ENCODE data around the gene SLC35A4.
"Not testable (repeated sequence)": the region's sequence is repeated elsewhere in the genome, so short reads cannot be mapped to it uniquely, and the experiment has no call there.

SLC35A4 gene

DNA sequence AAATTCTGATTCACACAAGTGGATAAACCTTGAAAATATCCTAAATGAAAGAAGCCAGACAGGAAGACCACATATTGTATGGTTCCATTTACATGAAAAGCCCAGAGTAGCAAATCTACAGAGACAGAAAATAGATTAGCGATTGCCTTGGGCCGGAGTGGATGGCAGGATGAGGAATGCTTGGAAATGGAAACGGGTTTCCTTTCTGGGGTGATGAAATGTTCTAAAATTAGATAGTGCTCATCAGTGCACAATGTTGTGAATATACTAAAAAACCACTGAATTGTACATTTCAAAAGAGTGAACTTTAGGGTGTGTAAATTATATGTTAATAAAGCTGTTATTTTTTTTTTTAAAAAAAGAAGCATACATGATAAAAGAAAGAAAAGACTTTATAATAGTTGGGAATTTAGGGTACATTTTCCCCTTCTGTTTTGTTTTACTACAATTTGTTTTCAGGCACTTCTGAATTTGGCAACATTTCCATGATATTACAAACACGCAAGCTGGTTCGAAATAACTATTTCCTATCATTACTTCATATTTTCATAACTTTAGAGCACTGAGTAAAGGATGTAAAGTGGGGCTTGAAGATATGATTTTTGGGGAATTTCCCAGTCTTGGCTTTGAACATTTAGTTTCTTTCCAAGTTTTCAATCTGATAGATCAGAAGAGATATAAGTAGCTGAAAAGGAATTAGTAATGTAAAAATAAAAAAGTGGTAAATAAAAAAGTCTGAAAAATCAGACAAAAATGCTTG lies 23.9 kb downstream of the SLC35A4 start:
- TF ChIP-seq, protein P1, sequence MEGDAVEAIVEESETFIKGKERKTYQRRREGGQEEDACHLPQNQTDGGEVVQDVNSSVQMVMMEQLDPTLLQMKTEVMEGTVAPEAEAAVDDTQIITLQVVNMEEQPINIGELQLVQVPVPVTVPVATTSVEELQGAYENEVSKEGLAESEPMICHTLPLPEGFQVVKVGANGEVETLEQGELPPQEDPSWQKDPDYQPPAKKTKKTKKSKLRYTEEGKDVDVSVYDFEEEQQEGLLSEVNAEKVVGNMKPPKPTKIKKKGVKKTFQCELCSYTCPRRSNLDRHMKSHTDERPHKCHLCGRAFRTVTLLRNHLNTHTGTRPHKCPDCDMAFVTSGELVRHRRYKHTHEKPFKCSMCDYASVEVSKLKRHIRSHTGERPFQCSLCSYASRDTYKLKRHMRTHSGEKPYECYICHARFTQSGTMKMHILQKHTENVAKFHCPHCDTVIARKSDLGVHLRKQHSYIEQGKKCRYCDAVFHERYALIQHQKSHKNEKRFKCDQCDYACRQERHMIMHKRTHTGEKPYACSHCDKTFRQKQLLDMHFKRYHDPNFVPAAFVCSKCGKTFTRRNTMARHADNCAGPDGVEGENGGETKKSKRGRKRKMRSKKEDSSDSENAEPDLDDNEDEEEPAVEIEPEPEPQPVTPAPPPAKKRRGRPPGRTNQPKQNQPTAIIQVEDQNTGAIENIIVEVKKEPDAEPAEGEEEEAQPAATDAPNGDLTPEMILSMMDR (IDR thresholded peaks at IDR 0.05; ENCODE audit: low read length, missing control alignments), result no peak
- DNase-seq (ENCODE audit: low read depth), result peak; percentile 71
- H3K4me3 ChIP-seq (replicated peaks; ENCODE audit: low read depth, low read length), result no peak overlapping the region

DNA sequence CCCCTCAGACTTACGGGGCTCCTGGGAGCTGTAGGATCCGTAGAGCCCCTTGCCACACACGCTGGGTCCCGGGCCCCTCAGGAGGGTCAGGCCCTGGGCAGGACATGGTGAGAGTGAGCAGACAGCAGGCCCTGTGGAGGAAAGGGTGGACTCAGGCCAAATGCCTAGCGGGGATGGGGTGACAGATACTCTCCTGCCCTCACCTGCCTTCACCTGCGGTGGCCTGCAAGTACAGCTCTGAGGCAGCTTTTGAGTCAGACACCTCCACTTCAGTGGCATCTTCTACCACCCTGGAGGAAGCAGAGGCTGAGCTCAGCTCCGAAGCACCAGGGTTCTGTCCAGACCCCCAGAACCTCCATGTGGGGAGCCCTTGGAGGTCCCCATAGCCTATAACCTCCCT lies 26.2 kb downstream of the SLC35A4 start:
- H3K4me3 ChIP-seq (replicated peaks; ENCODE audit: low read depth, low read length), result no peak overlapping the region
- no peak for DNase-seq (ENCODE audit: low read depth)
- TF ChIP-seq, protein P1 (IDR thresholded peaks at IDR 0.05; ENCODE audit: low read length, missing control alignments), result no peak

DNA sequence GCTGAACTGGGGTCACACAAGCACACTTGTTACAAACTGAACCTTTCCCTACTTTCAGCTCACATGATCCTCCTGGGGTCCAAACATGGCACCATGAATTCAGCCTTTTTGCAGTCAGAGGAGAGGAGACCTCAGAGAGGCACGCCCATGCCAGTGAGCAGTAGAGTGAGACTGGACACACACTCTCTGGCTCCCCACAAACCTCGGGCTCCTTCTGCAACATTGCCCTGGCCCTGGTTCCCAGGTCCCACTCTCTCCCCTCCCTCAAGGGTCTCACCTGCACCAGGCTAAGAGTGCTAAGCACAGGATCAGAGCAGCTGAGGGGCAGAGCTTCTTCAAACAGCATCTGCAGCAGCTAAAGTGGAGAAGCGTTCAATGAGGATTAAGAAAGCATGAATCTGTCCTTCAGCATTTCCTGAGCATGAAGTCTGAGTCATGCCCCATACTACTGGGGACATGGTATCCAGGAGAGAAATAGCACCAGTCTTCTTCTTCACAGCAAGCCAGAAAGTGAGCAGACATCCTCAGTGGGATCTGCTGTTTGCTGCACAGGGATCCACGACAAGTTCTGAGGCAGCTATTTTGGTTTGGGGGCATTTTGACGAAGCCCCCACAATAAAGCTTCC lies 27.2 kb downstream of the SLC35A4 start:
- TF ChIP-seq, protein P1 (IDR thresholded peaks at IDR 0.05; ENCODE audit: low read length, missing control alignments), result no peak
- DNase-seq (ENCODE audit: low read depth), result peak; percentile 66
- no peak overlapping the region for H3K4me3 ChIP-seq (replicated peaks; ENCODE audit: low read depth, low read length)

DNA sequence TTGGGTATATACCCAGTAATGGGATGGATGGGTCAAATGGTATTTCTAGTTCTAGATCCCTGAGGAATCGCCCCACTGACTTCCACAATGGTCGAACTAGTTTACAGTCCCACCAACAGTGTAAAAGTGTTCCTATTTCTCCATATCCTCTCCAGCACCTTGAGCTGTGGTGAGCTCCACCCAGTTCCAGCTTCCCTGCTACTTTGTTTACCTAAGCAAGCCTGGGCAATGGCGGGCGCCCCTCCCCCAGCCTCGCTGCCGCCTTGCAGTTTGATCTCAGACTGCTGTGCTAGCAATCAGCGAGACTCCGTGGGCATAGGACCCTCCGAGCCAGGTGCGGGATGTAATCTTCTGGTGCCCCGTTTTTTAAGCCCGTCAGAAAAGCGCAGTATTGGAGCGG lies 28.4 kb downstream of the SLC35A4 start:
- DNase-seq (ENCODE audit: low read depth); H3K4me3 ChIP-seq (replicated peaks; ENCODE audit: low read depth, low read length): not testable (repeated sequence)

DNA sequence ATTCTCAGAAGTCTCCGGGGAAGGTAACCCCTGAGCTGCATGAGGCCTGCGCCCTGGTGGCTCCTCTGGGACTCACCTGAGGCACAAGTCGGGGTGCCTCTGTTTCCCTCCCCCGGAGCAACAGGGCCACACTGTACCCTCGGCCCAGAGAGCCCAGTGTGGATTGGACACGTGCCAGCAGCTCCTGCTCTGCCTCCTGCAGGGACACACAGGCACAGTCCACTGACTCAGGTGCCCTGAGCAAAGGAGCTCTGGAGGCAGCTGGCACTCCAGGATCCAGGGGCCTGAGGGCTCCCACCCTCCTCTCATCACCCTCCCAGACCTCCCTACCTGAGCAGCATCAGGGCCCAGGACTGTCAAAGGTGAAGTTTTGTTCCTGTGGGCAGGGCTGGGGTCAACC lies 29.5 kb downstream of the SLC35A4 start:
- TF ChIP-seq, protein P1 (IDR thresholded peaks at IDR 0.05; ENCODE audit: low read length, missing control alignments), result no peak
- DNase-seq (ENCODE audit: low read depth), result no peak
- H3K4me3 ChIP-seq (replicated peaks; ENCODE audit: low read depth, low read length), result no peak overlapping the region

DNA sequence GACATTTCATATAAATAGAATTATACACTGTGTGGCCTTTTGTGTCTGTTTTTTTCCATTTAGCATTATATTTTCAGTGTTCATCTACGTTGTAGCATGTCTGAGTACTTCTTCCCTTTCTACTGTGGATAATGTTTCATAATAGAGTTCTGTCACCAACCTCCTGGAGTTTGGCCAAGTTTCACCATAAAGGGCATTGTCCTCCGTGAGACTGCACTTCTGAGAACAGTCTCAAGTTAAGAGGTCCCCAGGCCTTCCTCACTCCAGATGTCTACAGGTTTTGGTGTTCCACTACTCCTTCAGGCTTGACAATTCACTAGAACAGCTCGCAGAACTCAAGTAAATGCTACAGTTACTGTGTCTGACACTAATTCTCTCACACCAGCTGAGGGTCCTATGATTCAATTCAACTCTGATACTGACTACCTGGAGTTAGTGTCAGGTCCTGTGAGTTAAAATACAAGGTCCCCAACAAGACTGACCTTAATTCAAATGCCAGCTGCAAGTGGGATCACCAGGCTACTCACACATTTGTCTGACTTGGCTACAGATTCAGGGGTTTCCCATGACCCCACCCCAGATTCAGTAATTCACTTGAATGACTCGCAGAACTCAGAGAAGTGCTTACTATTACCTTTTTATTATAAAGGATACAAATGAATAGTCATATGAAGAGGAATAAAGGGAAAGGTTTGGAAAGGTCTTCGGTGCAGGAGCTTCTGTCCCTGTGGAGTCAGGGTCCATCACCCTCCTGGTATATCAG lies 31.1 kb downstream of the SLC35A4 start:
- TF ChIP-seq, protein P1 (IDR thresholded peaks at IDR 0.05; ENCODE audit: low read length, missing control alignments), result no peak
- DNase-seq (ENCODE audit: low read depth), result peak; percentile 49
- H3K4me3 ChIP-seq (replicated peaks; ENCODE audit: low read depth, low read length), result no peak overlapping the region

DNA sequence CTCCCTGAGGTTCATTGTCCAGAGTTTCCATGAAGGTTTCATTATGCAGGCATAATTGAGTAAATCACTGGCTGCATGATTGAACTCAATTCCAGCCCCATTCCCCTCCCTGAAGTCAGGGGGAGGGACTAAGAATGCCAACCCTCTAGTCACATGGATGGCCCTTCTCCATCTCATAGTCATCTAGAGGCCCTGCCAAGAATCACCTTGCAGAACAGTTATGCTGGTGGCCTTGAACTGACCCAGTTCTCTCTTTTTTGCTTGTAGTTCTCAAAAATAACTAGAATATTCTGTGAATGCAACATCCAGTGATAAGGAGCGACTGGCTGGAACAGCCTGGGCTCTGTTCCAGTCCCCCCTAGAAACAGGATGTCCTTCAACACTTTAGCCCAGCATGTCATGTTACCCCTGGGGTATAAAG lies 31.7 kb downstream of the SLC35A4 start:
- peak; percentile 62 for DNase-seq (ENCODE audit: low read depth)
- TF ChIP-seq, protein P1 (IDR thresholded peaks at IDR 0.05; ENCODE audit: low read length, missing control alignments), result no peak
- H3K4me3 ChIP-seq (replicated peaks; ENCODE audit: low read depth, low read length), result no peak overlapping the region

Measured in fibroblast of pulmonary artery (primary cell).